AML-193 (cell line): ENCODE results near the gene RUNDC3A.
"Not testable (repeated sequence)": the region's sequence is repeated elsewhere in the genome, so short reads cannot be mapped to it uniquely, and the experiment has no call there.

ENCODE experiments used
- DNase-seq, 2 experiments: peaks; one replicate each; lab custom pipeline; 2025; lab: John Stamatoyannopoulos, UW

Gene RUNDC3A

GRCh38 chr17:44359006-44359405, 50.6 kb downstream of the RUNDC3A start:
- no peak for DNase-seq

- no peak for DNase-seq
These were observed 51.2 kb downstream of the RUNDC3A start for GRCh38 chr17:44359458-44360143.

GRCh38 chr17:44360144-44360533, 51.7 kb downstream of the RUNDC3A start:
- no peak for DNase-seq

GRCh38 chr17:44360826-44361225, 52.4 kb downstream of the RUNDC3A start:
- no peak for DNase-seq

- DNase-seq = no peak
These were observed 53.2 kb downstream of the RUNDC3A start for GRCh38 chr17:44361292-44362260.

GRCh38 chr17:44362459-44362948, 54.1 kb downstream of the RUNDC3A start:
- no peak for DNase-seq

- DNase-seq = peak in 1 of 2 experiments; percentile 9
These were observed 54.7 kb downstream of the RUNDC3A start for GRCh38 chr17:44362949-44363612.

GRCh38 chr17:44363613-44364159, 55.3 kb downstream of the RUNDC3A start, which contains the start of gene FAM171A2:
TSS of gene FAM171A2 (minus strand) at chr17:44363853. CDS start at chr17:44363714, 139 bp downstream.
- peak; percentile 41 to 56 for DNase-seq

- not testable (repeated sequence) for DNase-seq
These were observed 56.6 kb downstream of the RUNDC3A start for GRCh38 chr17:44365051-44365450.

GRCh38 chr17:44367231-44367979, 59.0 kb downstream of the RUNDC3A start:
- DNase-seq = no peak
